ENCODE measurements around the gene OPA3. TPM values are rescaled to one million over a fixed set of nuclear protein-coding genes. Genes with fewer than 3 reads are reported as not detected.

The OPA3 gene
- total and polyA plus RNA-seq, 2 experiments from 2014 or later: 13.7 to 26.7 TPM

GRCh38 chr19:45503909-45504308 is 80.7 kb downstream of the OPA3 start:
- no peak for TF ChIP-seq CTCF (IDR thresholded peaks at IDR 0.05; ENCODE audit: low read depth, low read length)
- Histone ChIP-seq H3K27ac (no peak overlapping the region), H3K27me3 (peaks cover 11% of the 10 kb centered on the region), H3K4me1 (ENCODE audit: low read depth) (no peaks in the 10 kb centered on the region), H3K9me3 (ENCODE audit: low read depth) (no peaks in the 10 kb centered on the region), H3K4me3 (no peak overlapping the region), H3K36me3 (no peaks in the 10 kb centered on the region)
- no peak for DNase-seq (ENCODE audit: low read depth in 1 of 2, low spot score in 1 of 2)

GRCh38 chr19:45502111-45502510 is 82.5 kb downstream of the OPA3 start:
- no peak for DNase-seq (ENCODE audit: low read depth in 1 of 2, low spot score in 1 of 2)
- H3K9me3 ChIP-seq (ENCODE audit: low read depth): no peaks in the 10 kb centered on the region
- H3K4me1 ChIP-seq (ENCODE audit: low read depth): no peaks in the 10 kb centered on the region
- no peak overlapping the region for H3K27ac ChIP-seq
- H3K36me3 ChIP-seq: no peaks in the 10 kb centered on the region
- TF ChIP-seq CTCF (IDR thresholded peaks at IDR 0.05; ENCODE audit: low read depth, low read length): no peak
- H3K27me3 ChIP-seq: peaks cover 25% of the 10 kb centered on the region
- no peak overlapping the region for H3K4me3 ChIP-seq

- H3K9me3 ChIP-seq (ENCODE audit: low read depth): no peaks in the 10 kb centered on the region
- H3K4me3 ChIP-seq: no peak overlapping the region
- H3K27ac ChIP-seq: no peak overlapping the region
- no peaks in the 10 kb centered on the region for H3K36me3 ChIP-seq
- DNase-seq (ENCODE audit: low read depth in 1 of 2, low spot score in 1 of 2): no peak
- H3K4me1 ChIP-seq (ENCODE audit: low read depth): no peaks in the 10 kb centered on the region
- H3K27me3 ChIP-seq: peaks cover 25% of the 10 kb centered on the region
- no peak for TF ChIP-seq CTCF (IDR thresholded peaks at IDR 0.05; ENCODE audit: low read depth, low read length)
Measured at GRCh38 chr19:45501730-45502014, 82.9 kb downstream of the OPA3 start.

GRCh38 chr19:45500918-45501729 is 83.5 kb downstream of the OPA3 start:
- no peak overlapping the region for H3K4me3 ChIP-seq
- H3K27ac ChIP-seq: no peak overlapping the region
- no peak for DNase-seq (ENCODE audit: low read depth in 1 of 2, low spot score in 1 of 2)
- no peaks in the 10 kb centered on the region for H3K9me3 ChIP-seq (ENCODE audit: low read depth)
- no peaks in the 10 kb centered on the region for H3K4me1 ChIP-seq (ENCODE audit: low read depth)
- TF ChIP-seq CTCF (IDR thresholded peaks at IDR 0.05; ENCODE audit: low read depth, low read length): no peak
- H3K27me3 ChIP-seq: peaks cover 25% of the 10 kb centered on the region
- no peaks in the 10 kb centered on the region for H3K36me3 ChIP-seq

GRCh38 chr19:45499196-45500180 is 85.1 kb downstream of the OPA3 start:
- DNase-seq (ENCODE audit: low read depth in 1 of 2, low spot score in 1 of 2): peak; percentile 46 to 49
- TF ChIP-seq CTCF (IDR thresholded peaks at IDR 0.05; ENCODE audit: low read depth, low read length): no peak
- H3K4me3 ChIP-seq: peak overlapping the region; percentile 12
- H3K4me1 ChIP-seq (ENCODE audit: low read depth): no peaks in the 10 kb centered on the region
- H3K27me3 ChIP-seq: peaks cover 25% of the 10 kb centered on the region
- H3K27ac ChIP-seq: no peak overlapping the region
- H3K9me3 ChIP-seq (ENCODE audit: low read depth): no peaks in the 10 kb centered on the region
- H3K36me3 ChIP-seq: no peaks in the 10 kb centered on the region
